ENCODE results near the gene GPR26.

The GPR26 gene

GRCh38 chr10:123648595-123648994 is 17.6 kb upstream of the GPR26 start:
- no peak for DNase-seq

- no peak for DNase-seq
Measured at GRCh38 chr10:123649676-123650075, 16.5 kb upstream of the GPR26 start.

GRCh38 chr10:123651421-123652047 is 14.6 kb upstream of the GPR26 start:
- DNase-seq = no peak

GRCh38 chr10:123655751-123656150 is 10.4 kb upstream of the GPR26 start:
- no peak for DNase-seq

- DNase-seq = no peak
Measured at GRCh38 chr10:123663522-123663921, 2.6 kb upstream of the GPR26 start.

GRCh38 chr10:123665491-123666286 is 466 bp upstream of the GPR26 start:
- no peak for DNase-seq

GRCh38 chr10:123669886-123670285 is 3.7 kb downstream of the GPR26 start:
- no peak for DNase-seq

- DNase-seq = no peak
Measured at GRCh38 chr10:123673198-123673597, 7.0 kb downstream of the GPR26 start.

GRCh38 chr10:123674741-123675140 is 8.6 kb downstream of the GPR26 start:
- no peak for DNase-seq

- no peak for DNase-seq
Measured at GRCh38 chr10:123675811-123676210, 9.7 kb downstream of the GPR26 start.

GRCh38 chr10:123677556-123677955 is 11.4 kb downstream of the GPR26 start:
- DNase-seq = no peak

- DNase-seq = no peak
Measured at GRCh38 chr10:123678376-123678775, 12.2 kb downstream of the GPR26 start.

GRCh38 chr10:123681285-123681684 is 15.1 kb downstream of the GPR26 start:
- no peak for DNase-seq

GRCh38 chr10:123682477-123682876 is 16.3 kb downstream of the GPR26 start:
- DNase-seq = no peak

- DNase-seq = no peak
Measured at GRCh38 chr10:123683459-123683858, 17.3 kb downstream of the GPR26 start.

- no peak for DNase-seq
Measured at GRCh38 chr10:123683865-123684264, 17.7 kb downstream of the GPR26 start.

- no peak for DNase-seq
Measured at GRCh38 chr10:123685260-123685659, 19.1 kb downstream of the GPR26 start.

GRCh38 chr10:123687758-123688157 is 21.6 kb downstream of the GPR26 start:
- no peak for DNase-seq

- DNase-seq = no peak
Measured at GRCh38 chr10:123689880-123690279, 23.7 kb downstream of the GPR26 start.

GRCh38 chr10:123703195-123703790 is 37.1 kb downstream of the GPR26 start:
- no peak for DNase-seq

- no peak for DNase-seq
Measured at GRCh38 chr10:123704076-123704475, 37.9 kb downstream of the GPR26 start.

GRCh38 chr10:123704812-123705211 is 38.7 kb downstream of the GPR26 start:
- no peak for DNase-seq

GRCh38 chr10:123706236-123706635 is 40.1 kb downstream of the GPR26 start:
- DNase-seq = no peak

- no peak for DNase-seq
Measured at GRCh38 chr10:123715546-123715945, 49.4 kb downstream of the GPR26 start.

Measured in DMS 273 treated with DMSO at 0.1 percent for 48 hours (cell line).